HepG2 (cell line): ENCODE results near the gene ANKRD11. TPM values are rescaled to one million over a fixed set of nuclear protein-coding genes. Genes with fewer than 3 reads are reported as not detected.
A peak's percentile ranks its signal among the peaks of the same experiment; 100 is the strongest.

Source experiments
- ARNTL ChIP-seq: sonication (generic); formaldehyde crosslinking; IDR thresholded peaks from 2 replicates; pipeline ENCODE4 v1.4.0; 2020; ENCODE audit warnings: mild to moderate bottlenecking, missing genetic modification reagents
- BRCA1 ChIP-seq: sonication (generic); formaldehyde crosslinking; IDR thresholded peaks from 2 replicates; pipeline ENCODE4 v1.4.0; 2020; ENCODE audit warnings: missing genetic modification reagents
- ISL2 ChIP-seq: sonication (generic); formaldehyde crosslinking; IDR thresholded peaks from 2 replicates; pipeline ENCODE4 v1.5.0; 2020; ENCODE audit warnings: missing genetic modification reagents
- KDM5B ChIP-seq: sonication (generic); formaldehyde crosslinking; IDR thresholded peaks from 2 replicates; pipeline ENCODE4 v1.4.0; 2020; ENCODE audit warnings: missing genetic modification reagents, mild to moderate bottlenecking, borderline replicate concordance
- NFYC ChIP-seq: IDR thresholded peaks from 2 replicates; pipeline ENCODE4 v1.6.1; 2016; ENCODE audit warnings: missing genetic modification reagents, missing compliant biosample characterization
- NR2C2 ChIP-seq: sonication (generic); formaldehyde crosslinking; IDR thresholded peaks from 2 replicates; pipeline ENCODE4 v1.4.0; 2020; ENCODE audit warnings: missing genetic modification reagents, mild to moderate bottlenecking, moderate library complexity, borderline replicate concordance
- PHF21A ChIP-seq: sonication (generic); formaldehyde crosslinking; IDR thresholded peaks from 2 replicates; pipeline ENCODE4 v1.5.0; 2020; ENCODE audit warnings: mild to moderate bottlenecking, missing genetic modification reagents
- SNAPC4 ChIP-seq: sonication (generic); formaldehyde crosslinking; IDR thresholded peaks from 2 replicates; pipeline ENCODE4 v1.4.0; 2020; ENCODE audit warnings: mild to moderate bottlenecking, missing genetic modification reagents
- SOX6 ChIP-seq, 2 experiments: fragments of 450-650 bp in 1 of 2; sonication (generic) in 1 of 2; formaldehyde crosslinking in 1 of 2; IDR thresholded peaks; 2 replicates each; pipeline versions ENCODE4 v1.4.0 to v1.6.1; 2017 to 2020; ENCODE audit warnings: antibody characterized with exemption in 1 of 2, mild to moderate bottlenecking in 1 of 2, missing genetic modification reagents in 1 of 2
- STAG1 ChIP-seq: sonication (generic); formaldehyde crosslinking; IDR thresholded peaks from 2 replicates; pipeline ENCODE4 v1.4.0; 2020; ENCODE audit warnings: missing genetic modification reagents
- TP53 ChIP-seq: sonication (generic); formaldehyde crosslinking; conservative IDR thresholded peaks from 2 replicates; pipeline ENCODE4 v1.4.0; 2020; ENCODE audit warnings: missing genetic modification reagents
- ZFP82 ChIP-seq: sonication (generic); formaldehyde crosslinking; IDR thresholded peaks from 2 replicates; pipeline ENCODE4 v1.5.1; 2020; ENCODE audit warnings: mild to moderate bottlenecking, missing genetic modification reagents, borderline replicate concordance
- ZNF275 ChIP-seq: sonication (generic); formaldehyde crosslinking; IDR thresholded peaks from 2 replicates; pipeline ENCODE4 v1.8.0; 2022; ENCODE audit warnings: missing genetic modification reagents, mild to moderate bottlenecking, inconsistent platforms, borderline replicate concordance
- ZNF44 ChIP-seq: sonication (generic); formaldehyde crosslinking; IDR thresholded peaks from 2 replicates; pipeline ENCODE4 v1.5.1; 2020; ENCODE audit warnings: mild to moderate bottlenecking, missing genetic modification reagents
- ZNF503 ChIP-seq: sonication (generic); formaldehyde crosslinking; IDR thresholded peaks from 2 replicates; pipeline ENCODE4 v1.4.0; 2020; ENCODE audit warnings: missing genetic modification reagents
- ZNF512B ChIP-seq: sonication (generic); formaldehyde crosslinking; IDR thresholded peaks from 2 replicates; pipeline ENCODE4 v1.5.1; 2020; ENCODE audit warnings: missing genetic modification reagents, mild to moderate bottlenecking, borderline replicate concordance
- polyA plus RNA-seq, 8 experiments: library from polyadenylated mRNA; depleted of rRNA in 3 of 8; stranded (reverse) in 7 of 8; unstranded in 1 of 8; fragments of >200 nt; fragmentation: Illumina TruSeq in 4 of 8; extraction: Trizol in 4 of 8; gene quantifications; 2 replicates each; pipeline versions ENCODE4 v1.2.1 to v1.2.3, GENCODE V29; 2011 to 2016; ENCODE audit warnings: low read depth in 4 of 8, missing spikeins in 1 of 8, mixed read lengths in 1 of 8; ENCODE audit not compliant: insufficient read depth in 1 of 8
- total RNA-seq, 5 experiments: library from RNA; depleted of rRNA; stranded (reverse); fragments of >200 nt; fragmentation: Illumina TruSeq; extraction: Trizol; gene quantifications; 2 replicates each; pipeline ENCODE4 v1.2.3, GENCODE V29; 2016; ENCODE audit warnings: low read depth in 1 of 5

The ANKRD11 gene
- total and polyA plus RNA-seq, 2 of the 13 experiments (the other 11 are each of a cell fraction or from before 2014, with no cell fraction given) = 21.4 to 38.4 TPM

GRCh38 chr16:89442990-89443726 lies 47.2 kb downstream of the ANKRD11 start (continued):
- TF ChIP-seq ZNF503 (0 out of 2 replicates have a peak, but pooled peaks have one; percentile 25), SOX6 (IDR thresholded peaks at IDR 0.05) (no peak), SOX6 (CRISPR knock-in tag; IDR thresholded peaks at IDR 0.05) (peak; percentile 5), KDM5B (peak; percentile 30; the same call in 1 of the 2 replicates), BRCA1 (CRISPR knock-in tag) (no peak), ISL2 (peak; percentile 24; the same call in 1 of the 2 replicates), ZNF275 (CRISPR knock-in tag) (no peak), SNAPC4 (no peak), PHF21A (CRISPR knock-in tag) (peak; percentile 36), ZNF512B (no peak), NR2C2 (CRISPR knock-in tag) (no peak), ARNTL (CRISPR knock-in tag) (0 out of 2 replicates have a peak, but pooled peaks have one; percentile 6), ZNF44 (CRISPR knock-in tag) (0 out of 2 replicates have a peak, but pooled peaks have one; percentile 22), ZFP82 (CRISPR knock-in tag) (no peak), TP53 (CRISPR knock-in tag) (peak; percentile 88; the same call in 1 of the 2 replicates), STAG1 (CRISPR knock-in tag) (peak; percentile 35), NFYC (CRISPR knock-in tag) (no peak)
